Adrenal gland (tissue), 12 donors: ENCODE results near the gene UBL5. TPM values are rescaled to one million over a fixed set of nuclear protein-coding genes. Genes with fewer than 3 reads are reported as not detected.
"Not testable (repeated sequence)": the region's sequence is repeated elsewhere in the genome, so short reads cannot be mapped to it uniquely, and the experiment has no call there.

Source experiments
- DNase-seq, 7 donors: peaks; one replicate each; pipeline ENCODE4 v3.0.0-alpha.2; 2019 to 2020
- H3K27ac ChIP-seq, 5 donors: fragments of 200-600 bp; sonication (generic) in 4 of 5; 1 replicate in 3 of 5; 2 replicates in 2 of 5; pipeline versions ENCODE4 v1.5.1 to v1.8.0; 2016 to 2020; ENCODE audit warnings: mild to moderate bottlenecking in 1 of 5
- H3K27me3 ChIP-seq: fragments of 200-600 bp; 2 replicates; pipeline ENCODE4 v1.8.0; 2021
- H3K36me3 ChIP-seq, 2 donors: fragments of 200-600 bp; replicated peaks in 1 of 2; 1 replicate in 1 of 2; 2 replicates in 1 of 2; pipeline versions ENCODE4 v1.5.1 to v1.8.0; 2018 to 2022
- H3K4me1 ChIP-seq, 2 donors: fragments of 200-600 bp; replicated peaks in 1 of 2; 1 replicate in 1 of 2; 2 replicates in 1 of 2; pipeline versions ENCODE4 v1.5.1 to v1.8.0; 2018 to 2021
- H3K4me3 ChIP-seq, 4 donors: fragments of 200-600 bp; sonication (generic) in 3 of 4; one replicate each; pipeline ENCODE4 v1.5.1; 2016 to 2018
- H3K9me3 ChIP-seq, 3 donors: fragments of 200-600 bp; sonication (generic) in 1 of 3; replicated peaks in 1 of 3; 1 replicate in 2 of 3; 2 replicates in 1 of 3; pipeline versions ENCODE4 v1.5.1 to v1.8.0; 2016 to 2021
- POLR2A ChIP-seq, 2 donors: fragments of 450-650 bp; IDR thresholded peaks; one replicate each; pipeline ENCODE4 v1.6.1; 2017; ENCODE audit warnings: antibody characterized with exemption in 2 of 2, mild to moderate bottlenecking in 2 of 2, moderate library complexity in 1 of 2
- WGBS, 4 donors: extraction: QIAGEN DNeasy Blood & Tissue Kit in 2 of 4; methylation state at CpG; one replicate each; pipeline versions ENCODE4 v1.1.5 to v1.1.7; 2013 to 2017; 5-methylcytosine and 5-hydroxymethylcytosine counted together
- intact Hi-C, 2 donors: fragments of 100-400 bp; cut with DNase I; formaldehyde crosslinking; loops; one replicate each; pipeline versions ENCODE4 v1.14.1 to v1.15.0; 2022 to 2023
- polyA plus RNA-seq, 3 donors: library from polyadenylated mRNA; stranded (reverse); fragments of 200-250 nt in 2 of 3; fragments of 350-450 nt in 1 of 3; fragmentation: Illumina TruSeq in 1 of 3; extraction: RNeasy Lipid Tissue Mini Kit (QIAGEN cat#74804) in 1 of 3; gene quantifications; one replicate each; pipeline ENCODE4 v1.2.3, GENCODE V29; 2013 to 2014
- total RNA-seq, 9 donors: library from RNA; depleted of rRNA in 4 of 9; stranded (reverse); fragments of >200 nt in 4 of 9; fragments of 120-200 nt in 1 of 9; fragmentation: NEBNext Ultra II Directional in 1 of 9; extraction: Animal tissue kit (Norgen Biotek cat#: 25700) in 1 of 9; gene quantifications; one replicate each; pipeline versions ENCODE4 v1.1.0 to v1.2.4, GENCODE V29; 2013 to 2023
- TF ChIP-seq, protein P1 (sequence below), 6 experiments: fragments of 450-650 bp in 4 of 6; fragments of 200-600 bp in 2 of 6; sonication (generic) in 1 of 6; IDR thresholded peaks; 1 replicate in 5 of 6; 2 replicates in 1 of 6; pipeline versions ENCODE4 v1.5.1 to v1.8.0; 2016 to 2021; ENCODE audit warnings: antibody characterized with exemption in 6 of 6, mild to moderate bottlenecking in 2 of 6, moderate library complexity in 1 of 6
- donor health status: healthy with polysubstance abuse.
- donor health status: Bipolar disorder and iron deficiency.
- donor health status: DM: yes; HTN: yes; CAD: no.
- donor health status: DM: no; HTN: no; CAD: no.
- donor health status: DM: no; HTN: no; CAD: no.
- donor health status: DM: yes; HTN: yes; CAD: no.

The UBL5 gene
- total and polyA plus RNA-seq, 12 donors = 352 to 2,424 (median 513) TPM

DNA sequence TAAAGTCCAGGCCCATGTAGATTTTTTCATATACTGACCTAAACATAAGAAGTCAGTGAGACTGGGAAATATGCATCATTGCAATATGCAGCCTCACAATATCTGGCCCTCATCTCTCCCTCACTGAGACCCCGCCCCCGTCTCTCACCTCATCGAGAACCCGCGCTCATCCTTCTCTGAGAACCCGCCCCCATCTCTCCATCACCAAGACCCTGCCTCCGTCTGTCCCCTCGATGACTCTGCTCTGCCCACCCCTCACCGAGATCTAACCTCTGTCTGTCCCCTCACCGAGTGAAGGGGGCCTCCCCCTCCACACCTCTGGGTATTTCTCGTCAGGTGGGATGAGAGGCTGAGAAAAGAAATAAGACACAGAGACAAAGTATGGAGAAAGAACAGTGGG is 38.7 kb upstream of the UBL5 start:
- H3K9me3 ChIP-seq = no peaks in the 10 kb centered on the region
- no peaks in the 10 kb centered on the region for H3K36me3 ChIP-seq
- TF ChIP-seq, protein P1, sequence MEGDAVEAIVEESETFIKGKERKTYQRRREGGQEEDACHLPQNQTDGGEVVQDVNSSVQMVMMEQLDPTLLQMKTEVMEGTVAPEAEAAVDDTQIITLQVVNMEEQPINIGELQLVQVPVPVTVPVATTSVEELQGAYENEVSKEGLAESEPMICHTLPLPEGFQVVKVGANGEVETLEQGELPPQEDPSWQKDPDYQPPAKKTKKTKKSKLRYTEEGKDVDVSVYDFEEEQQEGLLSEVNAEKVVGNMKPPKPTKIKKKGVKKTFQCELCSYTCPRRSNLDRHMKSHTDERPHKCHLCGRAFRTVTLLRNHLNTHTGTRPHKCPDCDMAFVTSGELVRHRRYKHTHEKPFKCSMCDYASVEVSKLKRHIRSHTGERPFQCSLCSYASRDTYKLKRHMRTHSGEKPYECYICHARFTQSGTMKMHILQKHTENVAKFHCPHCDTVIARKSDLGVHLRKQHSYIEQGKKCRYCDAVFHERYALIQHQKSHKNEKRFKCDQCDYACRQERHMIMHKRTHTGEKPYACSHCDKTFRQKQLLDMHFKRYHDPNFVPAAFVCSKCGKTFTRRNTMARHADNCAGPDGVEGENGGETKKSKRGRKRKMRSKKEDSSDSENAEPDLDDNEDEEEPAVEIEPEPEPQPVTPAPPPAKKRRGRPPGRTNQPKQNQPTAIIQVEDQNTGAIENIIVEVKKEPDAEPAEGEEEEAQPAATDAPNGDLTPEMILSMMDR (IDR thresholded peaks at IDR 0.05) = no peak
- no peak for TF ChIP-seq POLR2A (IDR thresholded peaks at IDR 0.05)
- peak overlapping the region in 1 of 5 donors; percentile 67 for H3K27ac ChIP-seq
- DNase-seq = no peak
- H3K4me3 ChIP-seq = no peak overlapping the region
- H3K4me1 ChIP-seq = peaks cover 9 to 16% of the 10 kb centered on the region in 2 donors
- 68 to 77% (median 73%) methylated on average over 11 of the region's 11 CpGs for WGBS, 4 donors
- intact Hi-C loops = no loop called here
- no peaks in the 10 kb centered on the region for H3K27me3 ChIP-seq

DNA sequence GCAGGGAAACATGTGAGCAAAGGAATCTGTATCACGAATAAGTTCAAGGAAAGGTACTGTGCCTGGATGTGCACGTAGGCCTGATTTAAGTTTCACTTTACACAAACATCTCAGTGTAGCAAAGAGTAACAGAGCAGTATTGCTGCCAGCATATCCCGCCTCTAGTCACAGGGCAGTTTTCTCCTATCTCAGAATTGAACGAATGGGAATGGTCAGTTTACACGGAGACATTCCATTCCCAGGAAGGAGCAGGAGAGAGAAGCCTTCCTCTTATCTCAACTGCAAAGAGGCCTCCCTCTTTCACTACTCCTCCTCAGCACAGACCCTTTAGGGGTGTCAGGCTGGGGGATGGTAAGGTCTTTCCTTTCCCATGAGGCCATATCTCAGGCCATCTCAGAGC is 38.1 kb upstream of the UBL5 start:
- intact Hi-C loops = not testable (repeated sequence)
- WGBS, 4 donors = 40 to 49% (median 44%) methylated on average over 5 of the region's 5 CpGs
- H3K27ac ChIP-seq = peak overlapping the region in 2 of 5 donors; percentile 47 to 67

GRCh38 chr19:9791073-9791367 is 36.7 kb upstream of the UBL5 start:
- H3K4me3 ChIP-seq = peak overlapping the region in 1 of 4 donors; percentile 82
- H3K27me3 ChIP-seq, H3K4me1 ChIP-seq, H3K36me3 ChIP-seq, DNase-seq, H3K9me3 ChIP-seq: not testable (repeated sequence)
- 81 to 87% (median 83%) methylated on average over 5 to 6 of the region's 6 CpGs for WGBS, 4 donors
- intact Hi-C loops = loop anchor here in 1 of 2 donors (10.0 kb wide), 2 partner anchors 486 to 656 kb away; partner anchors contain the start of gene ZNF699
- peak overlapping the region in 3 of 5 donors; percentile 32 to 99 (median 74) for H3K27ac ChIP-seq

More for the DNA sequence above, 38.1 kb upstream of the UBL5 start:
- peaks cover 5 to 13% of the 10 kb centered on the region in 2 donors for H3K4me1 ChIP-seq
- not testable (repeated sequence) for H3K9me3 ChIP-seq, H3K4me3 ChIP-seq, H3K36me3 ChIP-seq, DNase-seq, H3K27me3 ChIP-seq

- 2 to 6% (median 3%) methylated on average over 19 to 50 of the region's 50 CpGs for WGBS, 4 donors
- H3K4me1 ChIP-seq = peaks cover 0 to 5% of the 10 kb centered on the region in 2 donors
- H3K27me3 ChIP-seq = no peaks in the 10 kb centered on the region
- TF ChIP-seq, protein P1 (IDR thresholded peaks at IDR 0.05) = no peak
- peak in 1 of 2 donors; percentile 11 for TF ChIP-seq POLR2A (IDR thresholded peaks at IDR 0.05)
- no peaks in the 10 kb centered on the region for H3K9me3 ChIP-seq
- H3K4me3 ChIP-seq = peak overlapping the region in 2 of 4 donors; percentile 55 to 82
- no peaks in the 10 kb centered on the region for H3K36me3 ChIP-seq
- peak overlapping the region; percentile 71 to 99 (median 76) for H3K27ac ChIP-seq
- DNase-seq = peak; percentile 96 to 99 (median 98)
- intact Hi-C loops = loop anchor here in 1 of 2 donors (10.0 kb wide), 2 partner anchors 487 to 657 kb away; partner anchors contain the start of gene ZNF699
Measured at GRCh38 chr19:9791552-9792205, 36.0 kb upstream of the UBL5 start.

DNA sequence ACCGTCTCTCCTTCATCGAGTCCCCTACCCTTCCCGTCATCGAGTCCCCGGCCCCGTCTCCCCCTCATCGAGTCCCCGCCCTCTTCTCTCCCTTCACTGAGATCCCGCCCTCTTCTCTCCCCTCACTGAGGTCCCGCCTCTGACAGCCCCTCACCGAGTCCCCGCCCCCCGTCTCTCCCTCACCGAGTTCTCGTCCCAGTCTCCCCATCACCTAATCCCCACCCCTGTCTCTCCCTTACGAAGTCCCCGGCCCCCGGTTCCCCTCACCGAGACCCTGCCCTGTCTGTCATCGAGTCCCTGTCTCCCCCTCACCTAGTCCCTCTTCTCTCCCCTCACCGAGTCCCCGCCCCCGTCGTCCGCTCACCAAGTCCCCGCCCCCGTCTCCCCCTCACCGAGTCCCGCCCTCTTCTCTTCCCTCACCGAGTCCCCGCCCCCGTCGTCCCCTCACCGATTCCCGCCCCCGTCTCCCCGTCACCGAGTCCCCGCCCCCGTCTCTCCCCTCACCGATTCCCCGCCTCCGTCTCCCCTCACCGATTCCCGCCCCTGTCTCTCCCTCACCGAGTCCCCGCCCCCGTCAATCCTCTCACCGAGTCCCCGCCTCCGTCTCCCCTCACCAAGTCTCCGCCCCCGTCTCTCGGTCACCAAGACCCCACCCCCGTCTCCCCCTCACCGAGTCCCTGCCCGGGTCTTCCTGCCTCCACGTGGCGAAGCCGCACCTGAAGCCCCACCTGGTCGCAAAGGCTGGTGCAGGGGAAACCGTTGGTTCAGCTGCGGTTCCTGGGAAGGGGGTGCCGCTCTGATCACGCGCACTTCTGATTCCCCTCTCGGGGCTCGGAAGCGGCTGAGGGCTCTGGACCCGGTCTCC is 35.3 kb upstream of the UBL5 start:
- no peak for TF ChIP-seq POLR2A (IDR thresholded peaks at IDR 0.05)
- TF ChIP-seq, protein P1 (IDR thresholded peaks at IDR 0.05) = peak in 1 of 6 experiments; percentile 5
- H3K4me3 ChIP-seq = peak overlapping the region in 3 of 4 donors; percentile 33 to 82 (median 55)
- H3K4me1 ChIP-seq = peaks cover 0 to 5% of the 10 kb centered on the region in 2 donors
- no peaks in the 10 kb centered on the region for H3K36me3 ChIP-seq
- peak; percentile 92 to 98 (median 97) for DNase-seq
- H3K27ac ChIP-seq = peak overlapping the region; percentile 72 to 99 (median 83)
- intact Hi-C loops = loop anchor here in 1 of 2 donors (10.0 kb wide), 2 partner anchors 488 to 658 kb away; partner anchors contain the start of gene ZNF699
- H3K9me3 ChIP-seq = no peaks in the 10 kb centered on the region
- 3 to 6% (median 4%) methylated on average over 7 to 70 of the region's 70 CpGs for WGBS, 4 donors
- no peaks in the 10 kb centered on the region for H3K27me3 ChIP-seq
